Transverse colon (tissue), 4 donors: Measurements from ENCODE around the gene FRMPD4. TPM values are rescaled to one million over a fixed set of nuclear protein-coding genes. Genes with fewer than 3 reads are reported as not detected.

Experiments
- DNase-seq: peaks from one replicate; pipeline ENCODE4 v3.0.0-alpha.2; 2019
- H3K27ac ChIP-seq, 4 donors: fragments of 200-600 bp; sonication (generic); 2 replicates each; pipeline ENCODE4 v1.5.1; 2016 to 2018; ENCODE audit warnings: inconsistent platforms in 4 of 4
- H3K27me3 ChIP-seq: fragments of 200-600 bp; sonication (generic); 2 replicates; pipeline ENCODE4 v1.5.1; 2017; ENCODE audit warnings: inconsistent platforms
- H3K36me3 ChIP-seq, 4 donors: fragments of 200-600 bp; sonication (generic); 2 replicates each; pipeline ENCODE4 v1.5.1; 2017 to 2019; ENCODE audit warnings: inconsistent platforms in 4 of 4
- H3K4me1 ChIP-seq, 4 donors: fragments of 200-600 bp; sonication (generic); 2 replicates each; pipeline ENCODE4 v1.5.1; 2017 to 2020; ENCODE audit warnings: inconsistent platforms in 4 of 4
- H3K4me3 ChIP-seq, 4 donors: fragments of 200-600 bp; sonication (generic); 1 replicate in 1 of 4; 2 replicates in 3 of 4; pipeline versions ENCODE4 v1.5.1 to v1.6.1; 2017 to 2019; ENCODE audit warnings: inconsistent platforms in 4 of 4
- H3K9me3 ChIP-seq, 2 donors: fragments of 200-600 bp; sonication (generic); 2 replicates each; pipeline ENCODE4 v1.5.1; 2017 to 2019; ENCODE audit warnings: inconsistent platforms in 2 of 2
- EP300 ChIP-seq: sonication (generic); formaldehyde crosslinking; IDR thresholded peaks from one replicate; pipeline ENCODE4 v1.6.1; 2017; ENCODE audit warnings: antibody characterized with exemption, low read depth
- POLR2A ChIP-seq: fragments of 450-650 bp; IDR thresholded peaks from one replicate; pipeline ENCODE4 v1.6.1; 2016; ENCODE audit warnings: antibody characterized with exemption, mild to moderate bottlenecking, moderate library complexity
- POLR2AphosphoS5 ChIP-seq, 3 donors: sonication (generic); formaldehyde crosslinking; IDR thresholded peaks; one replicate each; pipeline ENCODE4 v1.6.1; 2016; ENCODE audit warnings: antibody characterized with exemption in 3 of 3
- WGBS, 2 donors: methylation state at CpG; one replicate each; pipeline ENCODE4 v1.1.5; 2018; ENCODE audit warnings: low coverage in 1 of 2; 5-methylcytosine and 5-hydroxymethylcytosine counted together
- in situ Hi-C, 4 donors: fragments of 200-750 bp; cut with MboI; loops; one replicate each; pipeline versions ENCODE4 v1.15.0 to v1.15.1; 2017; ENCODE audit warnings: low sequenced_read_pairs in 3 of 4, low pct_ligation_motif_present in 1 of 4, low pct_unique_long_range_greater_than_20kb in 1 of 4
- intact Hi-C: fragments of 100-400 bp; cut with DNase I; formaldehyde crosslinking; loops from one replicate; pipeline ENCODE4 v1.15.1; 2023; ENCODE audit warnings: low total_unique reads
- total RNA-seq, 4 donors: library from RNA; depleted of rRNA; stranded (reverse); fragments of >200 nt; gene quantifications; one replicate each; pipeline ENCODE4 v1.1.0, GENCODE V29; 2016
- TF ChIP-seq, protein P1 (sequence below), 5 experiments: fragments of 200-600 bp in 3 of 5; fragments of 450-650 bp in 2 of 5; sonication (generic) in 3 of 5; IDR thresholded peaks; 1 replicate in 2 of 5; 2 replicates in 3 of 5; pipeline ENCODE4 v1.5.1; 2016 to 2017; ENCODE audit warnings: antibody characterized with exemption in 5 of 5, inconsistent platforms in 3 of 5, mild to moderate bottlenecking in 2 of 5, moderate library complexity in 1 of 5

The FRMPD4 gene
- total RNA-seq, 4 donors from 2014 or later: 0.79 to 1.5 (median 0.82) TPM; not detected in 1

DNA sequence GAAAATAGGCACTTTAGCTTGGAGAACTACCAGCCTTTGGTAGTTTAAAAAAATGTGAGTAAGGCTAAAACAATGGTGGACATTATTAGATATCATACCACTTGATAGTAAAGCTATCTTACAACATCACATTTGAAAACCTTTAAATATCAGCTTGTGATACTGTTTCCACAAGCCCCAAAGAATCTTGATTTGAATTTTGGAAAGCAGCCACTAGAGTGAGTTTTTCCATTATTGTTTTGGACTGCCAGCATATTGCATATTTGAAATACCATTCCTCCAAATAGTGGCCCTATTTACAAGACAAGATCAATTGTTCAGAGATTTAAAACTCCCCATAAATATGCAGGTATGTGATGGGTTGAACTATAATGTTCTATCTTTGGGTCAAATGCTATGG is 349.9 kb downstream of the FRMPD4 start:
- no peaks in the 10 kb centered on the region for H3K9me3 ChIP-seq
- no peak for TF ChIP-seq EP300
- TF ChIP-seq POLR2AphosphoS5 (IDR thresholded peaks at IDR 0.05): no peak
- TF ChIP-seq POLR2A: no peak
- TF ChIP-seq, protein P1, sequence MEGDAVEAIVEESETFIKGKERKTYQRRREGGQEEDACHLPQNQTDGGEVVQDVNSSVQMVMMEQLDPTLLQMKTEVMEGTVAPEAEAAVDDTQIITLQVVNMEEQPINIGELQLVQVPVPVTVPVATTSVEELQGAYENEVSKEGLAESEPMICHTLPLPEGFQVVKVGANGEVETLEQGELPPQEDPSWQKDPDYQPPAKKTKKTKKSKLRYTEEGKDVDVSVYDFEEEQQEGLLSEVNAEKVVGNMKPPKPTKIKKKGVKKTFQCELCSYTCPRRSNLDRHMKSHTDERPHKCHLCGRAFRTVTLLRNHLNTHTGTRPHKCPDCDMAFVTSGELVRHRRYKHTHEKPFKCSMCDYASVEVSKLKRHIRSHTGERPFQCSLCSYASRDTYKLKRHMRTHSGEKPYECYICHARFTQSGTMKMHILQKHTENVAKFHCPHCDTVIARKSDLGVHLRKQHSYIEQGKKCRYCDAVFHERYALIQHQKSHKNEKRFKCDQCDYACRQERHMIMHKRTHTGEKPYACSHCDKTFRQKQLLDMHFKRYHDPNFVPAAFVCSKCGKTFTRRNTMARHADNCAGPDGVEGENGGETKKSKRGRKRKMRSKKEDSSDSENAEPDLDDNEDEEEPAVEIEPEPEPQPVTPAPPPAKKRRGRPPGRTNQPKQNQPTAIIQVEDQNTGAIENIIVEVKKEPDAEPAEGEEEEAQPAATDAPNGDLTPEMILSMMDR (IDR thresholded peaks at IDR 0.05): no peak
- in situ Hi-C loops: no loop called here
- no peak for DNase-seq
- intact Hi-C loops: no loop called here
- H3K27me3 ChIP-seq: no peaks in the 10 kb centered on the region
- no peaks in the 10 kb centered on the region for H3K4me1 ChIP-seq
- no peaks in the 10 kb centered on the region for H3K36me3 ChIP-seq
- no peak overlapping the region for H3K27ac ChIP-seq
- no peak overlapping the region for H3K4me3 ChIP-seq

DNA sequence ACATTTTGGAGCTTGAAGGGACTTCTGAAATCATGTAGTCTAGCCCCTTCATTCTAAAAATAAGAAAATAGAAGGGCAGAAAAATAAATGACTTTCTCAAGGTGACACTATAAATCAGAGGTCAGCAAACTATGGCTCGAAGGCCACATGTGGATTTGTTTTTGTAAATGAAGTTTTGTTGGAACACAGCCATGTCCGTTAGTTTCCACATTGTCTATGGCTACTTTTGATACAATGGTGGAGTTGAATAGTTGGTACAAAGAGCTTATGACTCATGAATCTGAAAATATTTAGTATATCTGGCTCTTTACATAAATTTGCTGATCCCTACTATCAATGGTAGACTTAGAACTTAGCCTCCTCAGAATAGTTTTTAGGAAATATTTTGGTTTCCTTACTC is 350.5 kb downstream of the FRMPD4 start:
- no peaks in the 10 kb centered on the region for H3K36me3 ChIP-seq
- H3K4me3 ChIP-seq: no peak overlapping the region
- in situ Hi-C loops (no loop called here), intact Hi-C loops (no loop called here)
- DNase-seq: no peak
- TF ChIP-seq POLR2AphosphoS5 (IDR thresholded peaks at IDR 0.05) (no peak), EP300 (no peak), POLR2A (no peak)
- TF ChIP-seq, protein P1 (IDR thresholded peaks at IDR 0.05): no peak
- H3K27me3 ChIP-seq: no peaks in the 10 kb centered on the region
- 69 to 71% methylated on average over 2 of the region's 2 CpGs for WGBS, 2 donors
- H3K4me1 ChIP-seq: no peaks in the 10 kb centered on the region
- no peaks in the 10 kb centered on the region for H3K9me3 ChIP-seq
- H3K27ac ChIP-seq: no peak overlapping the region

GRCh38 chrX:12489341-12489740 is 351.1 kb downstream of the FRMPD4 start:
- no peak for DNase-seq
- Histone ChIP-seq H3K4me3 (no peak overlapping the region), H3K9me3 (no peaks in the 10 kb centered on the region), H3K27me3 (no peaks in the 10 kb centered on the region), H3K4me1 (no peaks in the 10 kb centered on the region), H3K27ac (no peak overlapping the region), H3K36me3 (no peaks in the 10 kb centered on the region)
- WGBS, 2 donors: 59 to 81% methylated on average over 2 to 3 of the region's 3 CpGs
- in situ Hi-C loops: no loop called here
- TF ChIP-seq EP300 (no peak), POLR2AphosphoS5 (IDR thresholded peaks at IDR 0.05) (no peak), POLR2A (no peak)
- TF ChIP-seq, protein P1 (IDR thresholded peaks at IDR 0.05): no peak
- intact Hi-C loops: no loop called here

DNA sequence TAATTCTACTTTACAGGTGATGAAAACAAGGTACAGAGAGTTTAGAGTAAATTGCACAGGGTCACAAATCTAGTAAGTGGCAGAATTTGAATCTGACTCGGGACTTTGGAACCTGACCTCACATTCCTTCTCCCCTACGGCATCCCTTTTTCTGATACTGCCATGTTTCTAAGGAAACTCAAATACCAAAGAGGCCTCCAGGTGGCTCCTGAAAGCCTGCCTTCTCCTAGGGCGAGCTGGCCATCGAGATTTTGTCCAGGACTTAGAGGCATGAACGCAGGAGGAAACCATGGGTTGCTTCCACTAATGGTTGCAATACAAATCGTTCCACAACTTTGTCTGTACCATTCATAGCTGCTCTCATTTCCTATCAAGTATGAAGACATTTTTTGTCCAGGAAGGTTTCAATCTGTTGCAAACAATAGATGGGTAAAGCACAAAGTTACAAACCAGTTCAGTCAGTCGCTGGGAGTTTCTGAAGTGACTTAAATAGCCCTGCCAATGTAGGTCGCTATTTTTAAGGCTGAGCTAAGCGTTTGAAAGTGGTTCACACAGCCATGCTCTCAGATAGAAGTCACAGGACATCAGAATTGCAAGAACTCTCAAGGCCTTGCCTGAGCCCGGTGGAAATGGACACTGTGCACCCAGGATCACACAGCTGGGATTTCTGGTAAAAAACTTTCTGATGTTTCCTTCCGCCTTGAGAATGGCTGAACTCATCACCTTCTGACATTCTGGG is 356.3 kb downstream of the FRMPD4 start:
- intact Hi-C loops: no loop called here
- no peaks in the 10 kb centered on the region for H3K9me3 ChIP-seq
- no peak for DNase-seq
- TF ChIP-seq EP300: no peak
- TF ChIP-seq POLR2A: no peak
- TF ChIP-seq, protein P1 (IDR thresholded peaks at IDR 0.05): no peak
- no peak for TF ChIP-seq POLR2AphosphoS5 (IDR thresholded peaks at IDR 0.05)
- in situ Hi-C loops: no loop called here
- 77% methylated on average over 11 of the region's 11 CpGs; no CpG with 5 or more reads in 1 of the 2 donors for WGBS, 2 donors
- no peak overlapping the region for H3K27ac ChIP-seq
- no peaks in the 10 kb centered on the region for H3K4me1 ChIP-seq
- H3K36me3 ChIP-seq: no peaks in the 10 kb centered on the region
- H3K4me3 ChIP-seq: no peak overlapping the region
- no peaks in the 10 kb centered on the region for H3K27me3 ChIP-seq
